GM21529 (cell line): ENCODE data around the gene ZNF75A.

Source experiments
- ATAC-seq: cut with Tn5 transposase; IDR thresholded peaks from one replicate; pipeline ENCODE4 v1.9.1; 2021; ENCODE audit not compliant: unreplicated experiment

Gene ZNF75A

GRCh38 chr16:3364774-3365427 lies 59.6 kb downstream of the ZNF75A start:
- ATAC-seq: peak; percentile 48
